Osteocyte (in vitro differentiated cells): ENCODE results near the gene CHODL. TPM values are rescaled to one million over a fixed set of nuclear protein-coding genes. Genes with fewer than 3 reads are reported as not detected.

Experiments used
- DNase-seq: peaks from one replicate; pipeline ENCODE4 v3.0.0; 2021; ENCODE audit warnings: mixed read lengths; ENCODE audit not compliant: unreplicated experiment; ENCODE audit errors: extremely low spot score
- H3K27ac Mint-ChIP-seq: one replicate; pipeline ENCODE4 v1.8.0; 2021; ENCODE audit warnings: mild to moderate bottlenecking, mixed read lengths; ENCODE audit not compliant: unreplicated experiment
- H3K27me3 Mint-ChIP-seq: one replicate; pipeline ENCODE4 v1.8.0; 2021; ENCODE audit warnings: mixed read lengths; ENCODE audit not compliant: unreplicated experiment
- H3K36me3 Mint-ChIP-seq: one replicate; pipeline ENCODE4 v1.8.0; 2021; ENCODE audit warnings: mixed read lengths; ENCODE audit not compliant: unreplicated experiment
- H3K4me1 Mint-ChIP-seq: one replicate; pipeline ENCODE4 v1.8.0; 2021; ENCODE audit warnings: mixed read lengths; ENCODE audit not compliant: unreplicated experiment
- H3K4me3 Mint-ChIP-seq: one replicate; pipeline ENCODE4 v1.8.0; 2021; ENCODE audit warnings: mild to moderate bottlenecking, moderate library complexity, mixed read lengths; ENCODE audit not compliant: unreplicated experiment
- H3K9me3 Mint-ChIP-seq: one replicate; pipeline ENCODE4 v1.8.0; 2021; ENCODE audit warnings: mixed read lengths; ENCODE audit not compliant: unreplicated experiment
- CTCF ChIP-seq: fragments of 200-600 bp; sonication (generic); IDR thresholded peaks from 2 replicates; pipeline ENCODE4 v1.5.0; 2021; ENCODE audit warnings: antibody characterized with exemption, mild to moderate bottlenecking, moderate library complexity
- long read RNA-seq: library from polyadenylated mRNA; unstranded; transcript quantifications from one replicate; pipeline ENCODE4 v2.0.0, GENCODE V29; 2021
- total RNA-seq: library from RNA; stranded (reverse); gene quantifications from 2 replicates; pipeline ENCODE4 v1.2.1, GENCODE V29; 2021

CHODL gene
- 0.19 TPM in 1 of 2 replicates, not detected in the other for total RNA-seq
- long read RNA-seq: 0 reads

- DNase-seq: no peak
- Mint-ChIP-seq H3K4me1 (peaks cover 9% of the 10 kb centered on the region), H3K27ac (no peak within 1 kb of the TSS), H3K9me3 (no peaks in the 10 kb centered on the region), H3K27me3 (peaks cover 33% of the 10 kb centered on the region), H3K4me3 (peak within 1 kb of the TSS; percentile 64), H3K36me3 (no peaks in the 10 kb centered on the region)
- TF ChIP-seq CTCF: no peak
These were observed at the start of gene CHODL for GRCh38 chr21:18244671-18245463. TSS of gene CHODL (plus strand) at chr21:18244833. CDS start at chr21:18245224, 391 bp downstream.

GRCh38 chr21:18204931-18205330 is 39.7 kb upstream of the CHODL start:
- no peak for TF ChIP-seq CTCF
- H3K9me3 Mint-ChIP-seq: peaks cover 20% of the 10 kb centered on the region
- no peaks in the 10 kb centered on the region for H3K27me3 Mint-ChIP-seq
- no peak for DNase-seq
- H3K4me1 Mint-ChIP-seq: no peaks in the 10 kb centered on the region
- no peak overlapping the region for H3K27ac Mint-ChIP-seq
- H3K4me3 Mint-ChIP-seq: no peak overlapping the region
- H3K36me3 Mint-ChIP-seq: no peaks in the 10 kb centered on the region

GRCh38 chr21:18218331-18218730 is 26.3 kb upstream of the CHODL start:
- no peaks in the 10 kb centered on the region for H3K4me1 Mint-ChIP-seq
- no peak for TF ChIP-seq CTCF
- peaks cover 49% of the 10 kb centered on the region for H3K9me3 Mint-ChIP-seq
- no peak overlapping the region for H3K4me3 Mint-ChIP-seq
- no peaks in the 10 kb centered on the region for H3K36me3 Mint-ChIP-seq
- H3K27ac Mint-ChIP-seq: no peak overlapping the region
- no peak for DNase-seq
- H3K27me3 Mint-ChIP-seq: no peaks in the 10 kb centered on the region

- Mint-ChIP-seq H3K27me3 (no peaks in the 10 kb centered on the region), H3K9me3 (peaks cover 34% of the 10 kb centered on the region), H3K4me1 (no peaks in the 10 kb centered on the region), H3K4me3 (no peak overlapping the region), H3K36me3 (no peaks in the 10 kb centered on the region), H3K27ac (no peak overlapping the region)
- no peak for TF ChIP-seq CTCF
- DNase-seq: no peak
These were observed 24.1 kb upstream of the CHODL start for GRCh38 chr21:18220498-18220897.

- peaks cover 23% of the 10 kb centered on the region for H3K9me3 Mint-ChIP-seq
- TF ChIP-seq CTCF: no peak
- H3K27me3 Mint-ChIP-seq: no peaks in the 10 kb centered on the region
- H3K36me3 Mint-ChIP-seq: no peaks in the 10 kb centered on the region
- DNase-seq: no peak
- no peak overlapping the region for H3K4me3 Mint-ChIP-seq
- H3K27ac Mint-ChIP-seq: no peak overlapping the region
- no peaks in the 10 kb centered on the region for H3K4me1 Mint-ChIP-seq
These were observed 22.3 kb upstream of the CHODL start for GRCh38 chr21:18222346-18222745.
